Esophagus squamous epithelium (tissue), 5 donors: ENCODE measurements around the gene OPTC. TPM values are rescaled to one million over a fixed set of nuclear protein-coding genes. Genes with fewer than 3 reads are reported as not detected.
A peak's percentile ranks its signal among the peaks of the same experiment; 100 is the strongest.
"Not testable (repeated sequence)": the region's sequence is repeated elsewhere in the genome, so short reads cannot be mapped to it uniquely, and the experiment has no call there.

ENCODE experiments used
- DNase-seq: peaks from one replicate; lab custom pipeline; 2025; lab: John Stamatoyannopoulos, UW
- H3K27ac ChIP-seq, 4 donors: fragments of 200-600 bp; sonication (generic); one replicate each; pipeline ENCODE4 v1.5.1; 2016 to 2019; ENCODE audit warnings: mild to moderate bottlenecking in 1 of 4
- H3K27me3 ChIP-seq, 4 donors: fragments of 200-600 bp; sonication (generic); 1 replicate in 3 of 4; 2 replicates in 1 of 4; pipeline versions ENCODE4 v1.5.1 to v1.6.0; 2017 to 2021; ENCODE audit warnings: antibody characterized with exemption in 1 of 4
- H3K36me3 ChIP-seq, 3 donors: fragments of 200-600 bp; sonication (generic); one replicate each; pipeline ENCODE4 v1.5.1; 2016 to 2019
- H3K4me1 ChIP-seq, 3 donors: fragments of 200-600 bp; sonication (generic); one replicate each; pipeline ENCODE4 v1.5.1; 2017 to 2019
- H3K4me3 ChIP-seq, 4 donors: fragments of 200-600 bp; sonication (generic); 1 replicate in 3 of 4; 2 replicates in 1 of 4; pipeline ENCODE4 v1.5.1; 2016 to 2019; ENCODE audit warnings: mild to moderate bottlenecking in 2 of 4, moderate library complexity in 1 of 4
- H3K9me3 ChIP-seq, 3 donors: fragments of 200-600 bp; sonication (generic); one replicate each; pipeline ENCODE4 v1.5.1; 2016 to 2019
- POLR2A ChIP-seq, 4 donors: fragments of 450-650 bp; IDR thresholded peaks; one replicate each; pipeline ENCODE4 v1.6.1; 2017; ENCODE audit warnings: antibody characterized with exemption in 4 of 4, mild to moderate bottlenecking in 4 of 4, moderate library complexity in 3 of 4
- WGBS, 2 donors: methylation state at CpG; one replicate each; pipeline ENCODE4 v1.1.5; 2018; 5-methylcytosine and 5-hydroxymethylcytosine counted together
- intact Hi-C: fragments of 100-400 bp; cut with DNase I; formaldehyde crosslinking; loops from one replicate; pipeline ENCODE4 v1.15.0; 2022
- total RNA-seq, 4 donors: library from RNA; depleted of rRNA; stranded (reverse); fragments of >200 nt; gene quantifications; one replicate each; pipeline ENCODE4 v1.1.0, GENCODE V29; 2016
- TF ChIP-seq, protein P1 (sequence below), 6 experiments: fragments of 450-650 bp in 4 of 6; fragments of 200-600 bp in 2 of 6; sonication (generic) in 2 of 6; IDR thresholded peaks; one replicate each; pipeline ENCODE4 v1.5.1; 2016 to 2019; ENCODE audit warnings: antibody characterized with exemption in 6 of 6, mild to moderate bottlenecking in 4 of 6, moderate library complexity in 4 of 6
- donor health status: DM: yes; HTN: yes; CAD: no.

OPTC gene
- total RNA-seq, 4 donors from 2014 or later: not detected

DNA sequence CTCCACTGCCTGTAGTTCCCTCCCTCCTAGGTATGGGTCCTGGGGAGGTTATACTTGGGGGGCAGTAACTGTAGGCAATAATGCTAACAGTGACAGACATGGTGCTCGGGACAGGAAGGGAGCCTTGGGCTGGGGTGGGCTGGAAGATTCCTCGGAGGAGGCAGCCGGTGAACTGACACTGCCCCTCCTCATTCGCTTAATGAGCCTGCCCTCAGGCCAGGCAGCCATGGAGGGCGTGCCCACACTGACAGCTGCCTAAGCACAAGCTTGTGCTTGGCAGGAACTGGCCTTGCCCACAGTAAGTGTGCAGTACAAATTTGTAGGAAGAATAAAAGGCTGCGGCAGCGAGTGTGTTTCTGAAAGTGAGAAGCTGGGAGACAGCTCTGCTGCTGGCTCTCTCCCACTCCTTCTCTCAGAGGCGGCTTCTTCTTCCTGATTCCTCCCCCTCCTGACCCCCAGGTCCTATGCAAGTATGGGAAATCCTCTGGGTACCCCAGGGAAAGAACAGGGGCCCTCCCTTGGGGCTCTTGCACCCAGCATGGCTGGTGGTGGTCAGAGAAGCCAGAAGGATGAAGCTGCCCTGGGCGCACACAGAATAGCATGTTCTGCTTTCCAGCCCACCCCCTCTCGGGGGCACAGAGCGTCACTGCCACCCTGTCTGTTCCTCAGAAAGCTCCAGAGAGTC lies 23.6 kb downstream of the OPTC start:
- intact Hi-C loops: no loop called here
- H3K9me3 ChIP-seq: no peaks in the 10 kb centered on the region
- no peak for TF ChIP-seq POLR2A (IDR thresholded peaks at IDR 0.05)
- TF ChIP-seq, protein P1, sequence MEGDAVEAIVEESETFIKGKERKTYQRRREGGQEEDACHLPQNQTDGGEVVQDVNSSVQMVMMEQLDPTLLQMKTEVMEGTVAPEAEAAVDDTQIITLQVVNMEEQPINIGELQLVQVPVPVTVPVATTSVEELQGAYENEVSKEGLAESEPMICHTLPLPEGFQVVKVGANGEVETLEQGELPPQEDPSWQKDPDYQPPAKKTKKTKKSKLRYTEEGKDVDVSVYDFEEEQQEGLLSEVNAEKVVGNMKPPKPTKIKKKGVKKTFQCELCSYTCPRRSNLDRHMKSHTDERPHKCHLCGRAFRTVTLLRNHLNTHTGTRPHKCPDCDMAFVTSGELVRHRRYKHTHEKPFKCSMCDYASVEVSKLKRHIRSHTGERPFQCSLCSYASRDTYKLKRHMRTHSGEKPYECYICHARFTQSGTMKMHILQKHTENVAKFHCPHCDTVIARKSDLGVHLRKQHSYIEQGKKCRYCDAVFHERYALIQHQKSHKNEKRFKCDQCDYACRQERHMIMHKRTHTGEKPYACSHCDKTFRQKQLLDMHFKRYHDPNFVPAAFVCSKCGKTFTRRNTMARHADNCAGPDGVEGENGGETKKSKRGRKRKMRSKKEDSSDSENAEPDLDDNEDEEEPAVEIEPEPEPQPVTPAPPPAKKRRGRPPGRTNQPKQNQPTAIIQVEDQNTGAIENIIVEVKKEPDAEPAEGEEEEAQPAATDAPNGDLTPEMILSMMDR (IDR thresholded peaks at IDR 0.05): no peak
- no peaks in the 10 kb centered on the region for H3K27me3 ChIP-seq
- WGBS, 2 donors: 38 to 61% methylated on average over 8 to 11 of the region's 11 CpGs
- peak overlapping the region in 1 of 4 donors; percentile 7 for H3K27ac ChIP-seq
- H3K36me3 ChIP-seq: no peaks in the 10 kb centered on the region
- peaks cover 10 to 61% (median 23%) of the 10 kb centered on the region in 3 donors for H3K4me1 ChIP-seq
- no peak for DNase-seq
- H3K4me3 ChIP-seq: no peak overlapping the region

DNA sequence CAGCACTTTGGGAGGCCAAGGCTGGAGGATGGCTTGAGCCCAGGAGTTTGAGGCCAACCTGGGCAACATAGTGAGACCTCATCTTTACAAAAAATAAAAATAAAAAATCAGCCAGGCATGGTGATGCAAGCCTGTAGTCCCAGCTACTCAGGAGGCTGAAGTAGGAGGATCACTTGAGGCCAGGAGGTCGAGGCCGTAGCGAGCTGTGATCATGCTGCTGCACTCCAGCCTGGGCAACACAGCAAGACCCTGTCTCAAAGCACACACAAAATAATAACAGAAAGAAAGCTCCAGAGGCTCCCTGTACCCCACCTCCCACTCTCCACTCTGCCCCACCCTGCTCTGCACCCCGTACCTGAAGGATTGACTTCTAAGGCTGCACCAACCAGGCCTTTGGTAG lies 24.2 kb downstream of the OPTC start:
- intact Hi-C loops, H3K36me3 ChIP-seq, H3K27ac ChIP-seq, H3K4me3 ChIP-seq, H3K9me3 ChIP-seq, H3K27me3 ChIP-seq, DNase-seq: not testable (repeated sequence)
- WGBS, 2 donors: 79 to 91% methylated on average over 4 of the region's 4 CpGs
- peaks cover 7 to 55% (median 17%) of the 10 kb centered on the region in 3 donors for H3K4me1 ChIP-seq

DNA sequence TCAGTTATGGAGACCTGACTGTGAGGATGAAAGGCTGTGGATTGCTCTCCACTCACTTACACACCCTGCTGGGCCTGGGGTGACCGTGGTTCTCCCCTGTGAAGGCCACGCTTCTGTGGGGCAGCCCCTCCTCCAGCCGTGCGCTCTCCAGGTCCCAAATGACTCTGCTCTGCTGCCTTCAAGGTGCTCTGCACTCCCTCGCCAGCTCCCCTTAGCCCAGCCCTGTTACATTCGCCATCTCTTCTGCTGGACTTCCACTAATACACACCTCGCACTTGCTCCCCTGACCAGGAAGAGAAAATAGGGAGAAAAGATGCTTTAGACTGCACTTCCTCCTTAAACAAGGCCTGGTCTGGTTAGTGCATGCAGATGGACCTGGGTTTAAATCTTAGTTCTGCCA lies 24.6 kb downstream of the OPTC start:
- intact Hi-C loops: no loop called here
- no peak overlapping the region for H3K27ac ChIP-seq
- no peak overlapping the region for H3K4me3 ChIP-seq
- H3K4me1 ChIP-seq: peaks cover 3 to 51% (median 13%) of the 10 kb centered on the region in 3 donors
- no peaks in the 10 kb centered on the region for H3K27me3 ChIP-seq
- no peaks in the 10 kb centered on the region for H3K9me3 ChIP-seq
- WGBS, 2 donors: 90 to 92% methylated on average over 6 to 7 of the region's 7 CpGs
- TF ChIP-seq, protein P1 (IDR thresholded peaks at IDR 0.05): no peak
- TF ChIP-seq POLR2A (IDR thresholded peaks at IDR 0.05): no peak
- no peak for DNase-seq
- H3K36me3 ChIP-seq: no peaks in the 10 kb centered on the region

DNA sequence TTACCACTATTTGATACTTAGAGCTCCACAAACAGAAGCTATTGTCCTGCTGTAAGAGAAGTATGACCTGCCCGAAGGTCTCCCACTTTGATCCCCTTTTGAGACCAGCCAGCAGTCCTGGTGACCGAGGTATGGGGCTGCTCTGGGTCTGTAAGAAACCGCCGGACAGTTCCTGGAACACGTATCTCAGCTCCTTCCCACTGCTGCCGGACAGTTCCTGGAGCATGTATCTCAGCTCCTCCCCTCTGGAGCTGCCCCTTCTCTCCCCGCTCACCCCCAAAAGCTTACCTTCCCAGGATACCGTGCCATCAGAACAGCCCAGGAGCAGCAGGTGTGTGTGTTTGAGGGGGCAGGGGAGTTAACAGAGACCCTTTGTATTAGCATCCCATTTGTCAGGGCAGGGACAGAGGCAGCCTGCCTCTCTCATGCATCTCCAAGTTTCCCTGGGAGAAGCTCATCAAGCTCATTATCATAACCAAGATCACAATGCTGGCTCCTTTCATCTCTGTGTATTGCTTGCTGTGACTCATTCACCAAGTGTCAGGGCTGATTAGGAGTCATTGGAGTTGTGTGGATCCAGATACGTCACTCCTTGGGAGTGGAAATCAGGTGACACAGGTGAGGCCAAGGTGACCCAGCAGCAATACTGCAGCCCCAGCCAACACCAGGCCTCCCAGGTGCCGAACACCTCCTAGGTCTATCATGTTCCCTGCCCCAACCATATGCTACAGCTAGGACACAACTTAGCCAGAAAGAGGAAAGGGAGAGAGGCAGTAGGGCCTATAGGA lies 25.3 kb downstream of the OPTC start:
- no peaks in the 10 kb centered on the region for H3K27me3 ChIP-seq
- no peaks in the 10 kb centered on the region for H3K9me3 ChIP-seq
- intact Hi-C loops: no loop called here
- peaks cover 0 to 45% (median 10%) of the 10 kb centered on the region in 3 donors for H3K4me1 ChIP-seq
- WGBS, 2 donors: 70 to 71% methylated on average over 1 to 6 of the region's 10 CpGs
- TF ChIP-seq, protein P1 (IDR thresholded peaks at IDR 0.05): no peak
- TF ChIP-seq POLR2A (IDR thresholded peaks at IDR 0.05): no peak
- no peak overlapping the region for H3K4me3 ChIP-seq
- no peak for DNase-seq
- H3K27ac ChIP-seq: peak overlapping the region in 2 of 4 donors; percentile 15 to 23
- H3K36me3 ChIP-seq: no peaks in the 10 kb centered on the region

DNA sequence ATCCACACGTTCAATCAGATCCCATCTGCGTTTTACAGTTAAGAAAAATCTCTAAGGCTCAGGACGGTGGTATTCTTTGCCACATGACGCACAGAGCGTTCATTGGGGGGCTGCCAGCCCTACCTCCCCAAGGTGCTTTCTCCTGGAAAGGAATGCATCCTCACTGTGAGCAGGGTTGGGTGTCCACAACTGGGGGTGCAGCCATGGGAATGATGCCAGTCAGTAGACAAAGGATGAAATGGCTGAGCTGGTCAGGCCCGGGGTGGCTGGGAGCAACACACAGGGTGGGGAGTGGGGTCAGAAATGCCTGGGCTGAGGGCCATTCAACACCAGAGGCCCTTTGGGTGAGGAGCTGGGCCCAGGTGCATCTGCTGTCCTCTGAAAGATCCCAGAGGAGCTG lies 25.9 kb downstream of the OPTC start:
- H3K27me3 ChIP-seq: no peaks in the 10 kb centered on the region
- no peak for DNase-seq
- intact Hi-C loops: no loop called here
- H3K36me3 ChIP-seq: no peaks in the 10 kb centered on the region
- no peak overlapping the region for H3K4me3 ChIP-seq
- peaks cover 0 to 52% (median 10%) of the 10 kb centered on the region in 3 donors for H3K4me1 ChIP-seq
- H3K27ac ChIP-seq: peak overlapping the region in 2 of 4 donors; percentile 15 to 23
- no peaks in the 10 kb centered on the region for H3K9me3 ChIP-seq
- 86 to 93% methylated on average over 6 of the region's 6 CpGs for WGBS, 2 donors
- TF ChIP-seq, protein P1 (IDR thresholded peaks at IDR 0.05): no peak
- TF ChIP-seq POLR2A (IDR thresholded peaks at IDR 0.05): no peak
